Epithelial cell of proximal tubule (primary cell): ENCODE data around the gene JAKMIP3. TPM values are rescaled to one million over a fixed set of nuclear protein-coding genes. Genes with fewer than 3 reads are reported as not detected.

Experiments used
- DNase-seq: peaks from one replicate; pipeline ENCODE4 v3.0.0-alpha.2; 2011; ENCODE audit warnings: low read depth
- H3K4me3 ChIP-seq: 2 replicates; pipeline ENCODE4 v1.5.1; 2011; ENCODE audit warnings: low read depth, mild to moderate bottlenecking, low read length
- CTCF ChIP-seq: conservative IDR thresholded peaks from 2 replicates; pipeline ENCODE4 v1.5.1; 2012; ENCODE audit warnings: low read depth, mild to moderate bottlenecking, low read length
- total RNA-seq: library from RNA; depleted of rRNA; stranded (reverse); fragments of >200 nt; gene quantifications from 2 replicates; pipeline ENCODE4 v1.2.3, GENCODE V29; 2015

The JAKMIP3 gene
- under 0.01 TPM in 1 of 2 replicates, not detected in the other for total RNA-seq

- peak within 1 kb of the TSS; percentile 57 for H3K4me3 ChIP-seq
- no peak for TF ChIP-seq CTCF
- DNase-seq, result peak; percentile 50
These were observed at the start of gene JAKMIP3 for GRCh38 chr10:132065491-132066105. JAKMIP3 (plus strand) TSS chr10:132065946; CDS start chr10:132104809, 38,863 bp downstream.

- DNase-seq, result no peak
- no peak overlapping the region for H3K4me3 ChIP-seq
- no peak for TF ChIP-seq CTCF
These were observed 49.2 kb upstream of the JAKMIP3 start for GRCh38 chr10:132016514-132016913.

GRCh38 chr10:132018446-132018845 is 47.3 kb upstream of the JAKMIP3 start:
- H3K4me3 ChIP-seq, result no peak overlapping the region
- no peak for DNase-seq
- no peak for TF ChIP-seq CTCF

- no peak overlapping the region for H3K4me3 ChIP-seq
- TF ChIP-seq CTCF, result no peak
These were observed 46.4 kb upstream of the JAKMIP3 start for GRCh38 chr10:132019366-132019765.

GRCh38 chr10:132020456-132020855 is 45.3 kb upstream of the JAKMIP3 start:
- no peak for DNase-seq
- TF ChIP-seq CTCF, result no peak
- no peak overlapping the region for H3K4me3 ChIP-seq

More at GRCh38 chr10:132019366-132019765, 46.4 kb upstream of the JAKMIP3 start:
- DNase-seq, result no peak

- DNase-seq, result no peak
- H3K4me3 ChIP-seq, result no peak overlapping the region
- no peak for TF ChIP-seq CTCF
These were observed 44.7 kb upstream of the JAKMIP3 start for GRCh38 chr10:132021046-132021445.

- DNase-seq, result no peak
- H3K4me3 ChIP-seq, result no peak overlapping the region
- no peak for TF ChIP-seq CTCF
These were observed 44.1 kb upstream of the JAKMIP3 start for GRCh38 chr10:132021504-132022143.
